Upper lobe of left lung (tissue), 4 donors: ENCODE measurements around the gene TOMM20.
"Not testable (repeated sequence)": the region's sequence is repeated elsewhere in the genome, so short reads cannot be mapped to it uniquely, and the experiment has no call there.

ENCODE experiments used
- POLR2A ChIP-seq, 4 donors: fragments of 450-650 bp; IDR thresholded peaks; one replicate each; pipeline ENCODE4 v1.5.1; 2016 to 2017; ENCODE audit warnings: antibody characterized with exemption in 4 of 4, mild to moderate bottlenecking in 2 of 4
- POLR2AphosphoS5 ChIP-seq, 2 donors: sonication (generic); formaldehyde crosslinking; IDR thresholded peaks; one replicate each; pipeline ENCODE4 v1.5.1; 2017; ENCODE audit warnings: antibody characterized with exemption in 2 of 2
- TF ChIP-seq, protein P1 (sequence below), 6 experiments: fragments of 450-650 bp in 4 of 6; fragments of 200-600 bp in 2 of 6; sonication (generic) in 2 of 6; IDR thresholded peaks; one replicate each; pipeline ENCODE4 v1.5.1; 2016 to 2019; ENCODE audit warnings: antibody characterized with exemption in 6 of 6

DNA sequence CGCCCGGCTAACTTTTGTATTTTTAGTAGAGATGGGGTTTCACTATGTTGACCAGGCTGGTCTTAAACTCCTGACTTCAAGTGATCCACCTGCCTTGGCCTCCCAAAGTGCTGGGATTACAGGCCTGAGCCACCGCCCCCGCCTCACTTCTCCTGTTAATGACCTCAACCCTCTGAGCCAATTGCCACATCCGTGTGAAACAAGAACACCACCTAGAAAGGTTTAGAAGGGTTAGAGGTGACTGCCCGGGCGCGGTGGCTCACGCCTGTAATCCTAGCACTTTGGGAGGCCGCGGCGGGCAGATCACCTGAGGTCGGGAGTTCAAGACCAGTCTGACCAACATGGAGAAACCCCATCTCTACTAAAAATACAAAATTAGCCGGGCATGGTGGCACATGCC lies 36.2 kb downstream of the TOMM20 start:
- TF ChIP-seq, protein P1, sequence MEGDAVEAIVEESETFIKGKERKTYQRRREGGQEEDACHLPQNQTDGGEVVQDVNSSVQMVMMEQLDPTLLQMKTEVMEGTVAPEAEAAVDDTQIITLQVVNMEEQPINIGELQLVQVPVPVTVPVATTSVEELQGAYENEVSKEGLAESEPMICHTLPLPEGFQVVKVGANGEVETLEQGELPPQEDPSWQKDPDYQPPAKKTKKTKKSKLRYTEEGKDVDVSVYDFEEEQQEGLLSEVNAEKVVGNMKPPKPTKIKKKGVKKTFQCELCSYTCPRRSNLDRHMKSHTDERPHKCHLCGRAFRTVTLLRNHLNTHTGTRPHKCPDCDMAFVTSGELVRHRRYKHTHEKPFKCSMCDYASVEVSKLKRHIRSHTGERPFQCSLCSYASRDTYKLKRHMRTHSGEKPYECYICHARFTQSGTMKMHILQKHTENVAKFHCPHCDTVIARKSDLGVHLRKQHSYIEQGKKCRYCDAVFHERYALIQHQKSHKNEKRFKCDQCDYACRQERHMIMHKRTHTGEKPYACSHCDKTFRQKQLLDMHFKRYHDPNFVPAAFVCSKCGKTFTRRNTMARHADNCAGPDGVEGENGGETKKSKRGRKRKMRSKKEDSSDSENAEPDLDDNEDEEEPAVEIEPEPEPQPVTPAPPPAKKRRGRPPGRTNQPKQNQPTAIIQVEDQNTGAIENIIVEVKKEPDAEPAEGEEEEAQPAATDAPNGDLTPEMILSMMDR (IDR thresholded peaks at IDR 0.05), result not testable (repeated sequence)
- TF ChIP-seq POLR2AphosphoS5, POLR2A (IDR thresholded peaks at IDR 0.05): not testable (repeated sequence)
